K562 (cell line): ENCODE measurements around the gene CACNA1C. TPM values are rescaled to one million over a fixed set of nuclear protein-coding genes. Genes with fewer than 3 reads are reported as not detected.

Experiments
- ATAC-seq: fragments of 200-7000 bp; cut with Tn5 transposase; 3 replicates; pipeline ENCODE4 v1.9.1; 2020; ENCODE audit warnings: moderate library complexity
- BruUV-seq: library from RNA; stranded (reverse); fragments of 400-500 nt; replicated peaks from 2 replicates; lab custom pipeline; 2021; lab: Mats Ljungman, UMichigan
- CTCF ChIA-PET: fragments of 300-600 bp; formaldehyde crosslinking; extraction: SDS; loops from one replicate; lab custom pipeline; 2021; ENCODE audit warnings: low intra/inter-chr PET ratio; lab: Yijun Ruan, JAX
- POLR2A ChIA-PET: fragments of 300-600, 350-650 bp; sonication (Branson Sonifier 250); formaldehyde crosslinking; extraction: SDS; loops from one replicate; lab custom pipeline; 2021; ENCODE audit warnings: antibody characterized with exemption, inconsistent platforms; lab: Yijun Ruan, JAX
- DNase-seq, 4 experiments: peaks; one replicate each; pipeline versions ENCODE4 v3.0.0 to v3.0.0-alpha.2; 2011 to 2018; ENCODE audit warnings: low spot score in 3 of 4, mixed read lengths in 3 of 4; ENCODE audit errors: extremely low read depth in 1 of 4
- FAIRE-seq: peaks from 2 replicates; lab custom pipeline; 2011; peaks lifted over from hg19 to GRCh38; lab: Jason Lieb, UNC
- H2AFZ ChIP-seq: 2 replicates; pipeline ENCODE4 v1.6.0; 2011; ENCODE audit warnings: low read depth, low read length, control low read depth, inconsistent platforms
- H3K27ac ChIP-seq: fragments of 200-600 bp; 3 replicates; pipeline ENCODE4 v1.8.0; 2011; ENCODE audit warnings: low read depth, mild to moderate bottlenecking, control low read depth, inconsistent platforms, low read length, moderate library complexity, mixed read lengths; ENCODE audit errors: extremely low read depth
- H3K27me3 ChIP-seq, 2 experiments: fragments of 300-600 bp in 1 of 2; 2 replicates in 1 of 2; 3 replicates in 1 of 2; pipeline versions ENCODE4 v1.6.0 to v1.8.0; 2011; ENCODE audit warnings: inconsistent platforms in 2 of 2, low read length in 2 of 2, mild to moderate bottlenecking in 1 of 2, mixed read lengths in 1 of 2, moderate library complexity in 1 of 2; ENCODE audit not compliant: control insufficient read depth in 2 of 2, insufficient read depth in 2 of 2
- H3K36me3 ChIP-seq: fragments of 300-600 bp; 3 replicates; pipeline ENCODE4 v1.8.0; 2011; ENCODE audit warnings: mild to moderate bottlenecking, low read length, inconsistent platforms; ENCODE audit not compliant: control insufficient read depth, insufficient read depth
- H3K4me1 ChIP-seq, 2 experiments: fragments of 200-600 bp in 1 of 2; replicated peaks in 1 of 2; 2 replicates in 1 of 2; 3 replicates in 1 of 2; pipeline versions ENCODE4 v1.5.1 to v1.8.0; 2011; ENCODE audit warnings: inconsistent platforms in 2 of 2, low read length in 2 of 2, mild to moderate bottlenecking in 1 of 2, mixed read lengths in 1 of 2, moderate library complexity in 1 of 2; ENCODE audit not compliant: control insufficient read depth in 2 of 2, insufficient read depth in 2 of 2
- H3K4me2 ChIP-seq: 2 replicates; pipeline ENCODE4 v1.6.1; 2011; ENCODE audit warnings: low read length, control low read depth, inconsistent platforms, mixed read lengths; ENCODE audit not compliant: insufficient read depth
- H3K4me3 ChIP-seq: fragments of 200-600 bp; sonication (generic), shearing (Covaris generic); 2 replicates; pipeline ENCODE4 v1.5.1; 2016; ENCODE audit warnings: control low read depth, inconsistent platforms
- H3K79me2 ChIP-seq: fragments of 200-600 bp; 3 replicates; pipeline ENCODE4 v1.8.0; 2011; ENCODE audit warnings: low read length, inconsistent platforms; ENCODE audit not compliant: control insufficient read depth, insufficient read depth
- H3K9ac ChIP-seq, 2 experiments: 2 replicates each; pipeline versions ENCODE4 v1.6.0 to v1.6.1; 2011; ENCODE audit warnings: low read depth in 2 of 2, low read length in 2 of 2, control low read depth in 1 of 2, inconsistent platforms in 1 of 2, mild to moderate bottlenecking in 1 of 2, mixed read lengths in 1 of 2; ENCODE audit not compliant: insufficient read depth in 1 of 2
- H3K9me1 ChIP-seq: one replicate; pipeline ENCODE4 v1.6.0; 2011; ENCODE audit warnings: inconsistent platforms, mild to moderate bottlenecking, low read length, moderate library complexity; ENCODE audit not compliant: control insufficient read depth, insufficient read depth
- H3K9me3 ChIP-seq: replicated peaks from 2 replicates; pipeline ENCODE4 v1.5.1; 2011; ENCODE audit warnings: low read depth, low read length, inconsistent platforms; ENCODE audit not compliant: control insufficient read depth, insufficient read depth
- H4K20me1 ChIP-seq: replicated peaks from 2 replicates; pipeline ENCODE4 v1.6.1; 2011; ENCODE audit warnings: low read length, inconsistent platforms, mixed read lengths; ENCODE audit not compliant: control insufficient read depth, insufficient read depth
- CGGBP1 ChIP-seq: fragments of 250-450 bp; sonication (Bioruptor Pico); IDR thresholded peaks from 2 replicates; pipeline ENCODE4 v1.9.0; 2021; ENCODE audit warnings: mild to moderate bottlenecking
- E2F5 ChIP-seq: sonication (generic); formaldehyde crosslinking; IDR thresholded peaks from 2 replicates; pipeline ENCODE4 v1.8.0; 2022; ENCODE audit warnings: mild to moderate bottlenecking, missing genetic modification reagents
- KDM2B ChIP-seq: fragments of 250-450 bp; sonication (Bioruptor Pico); IDR thresholded peaks from 2 replicates; pipeline ENCODE4 v1.8.0; 2021; ENCODE audit warnings: mild to moderate bottlenecking, moderate library complexity
- NFATC3 ChIP-seq: fragments of 450-650 bp; IDR thresholded peaks from 2 replicates; pipeline ENCODE4 v1.6.1; 2017; ENCODE audit warnings: mild to moderate bottlenecking
- RBBP5 ChIP-seq: fragments of 200-600 bp; sonication (generic); IDR thresholded peaks from 2 replicates; pipeline ENCODE4 v1.6.1; 2012; ENCODE audit warnings: borderline replicate concordance, mild to moderate bottlenecking, low read length, control low read depth, inconsistent platforms; ENCODE audit not compliant: insufficient read depth, poor library complexity, severe bottlenecking
- RERE ChIP-seq: sonication (generic); formaldehyde crosslinking; IDR thresholded peaks from 2 replicates; pipeline ENCODE4 v1.8.0; 2023; ENCODE audit warnings: missing genetic modification reagents, mild to moderate bottlenecking, borderline replicate concordance
- SRF ChIP-seq, 2 experiments: fragments of 250-450, 450-650 bp in 1 of 2; sonication (Bioruptor Pico) in 1 of 2; sonication (generic) in 1 of 2; formaldehyde crosslinking; IDR thresholded peaks; 2 replicates each; pipeline versions ENCODE4 v1.5.0 to v1.5.1; 2020 to 2022; ENCODE audit warnings: mild to moderate bottlenecking in 1 of 2, missing genetic modification reagents in 1 of 2
- ZNF354B ChIP-seq: fragments of 250-450 bp; sonication (Bioruptor Pico); IDR thresholded peaks from 2 replicates; pipeline ENCODE4 v1.4.0; 2020
- ZNF583 ChIP-seq: fragments of 250-450 bp; sonication (Bioruptor Pico); IDR thresholded peaks from 2 replicates; pipeline ENCODE4 v1.4.0; 2020
- WGBS: fragments of 100-300 bp; shearing (Covaris generic); methylation state at CpG from one replicate; pipeline ENCODE4 v1.1.6; 2016; ENCODE audit warnings: low coverage, mixed read lengths; ENCODE audit not compliant: insufficient coverage; ENCODE audit errors: missing lambda C conversion rate; 5-methylcytosine and 5-hydroxymethylcytosine counted together
- in situ Hi-C: fragments of 300-500 bp; cut with MboI; formaldehyde crosslinking; loops from 4 replicates; pipeline ENCODE4 v1.15.0; 2018; ENCODE audit warnings: inconsistent platforms, mixed read lengths
- intact Hi-C: fragments of 100-400 bp; cut with micrococcal nuclease; formaldehyde crosslinking; loops from 2 replicates; pipeline ENCODE4 v1.14.2; 2022
- polyA plus RNA-seq, 8 experiments: library from polyadenylated mRNA; depleted of rRNA in 4 of 8; stranded (reverse) in 5 of 8; unstranded in 3 of 8; fragments of >200 nt; fragmentation: Nextera tagmentation in 2 of 8; fragmentation: Illumina TruSeq in 1 of 8; extraction: Ambion mirVana in 2 of 8; extraction: Trizol in 1 of 8; gene quantifications; 2 replicates each; pipeline versions ENCODE4 v1.2.1 to v1.2.3, GENCODE V29; 2011 to 2014; ENCODE audit warnings: inconsistent platforms in 1 of 8, missing spikeins in 1 of 8
- total RNA-seq, 7 experiments: library from RNA; depleted of rRNA in 6 of 7; stranded (reverse); fragments of >200 nt in 6 of 7; fragmentation: Illumina TruSeq in 2 of 7; extraction: Trizol in 2 of 7; gene quantifications; 2 replicates each; pipeline versions ENCODE4 v1.2.1 to v1.2.3, GENCODE V29; 2011 to 2021; ENCODE audit warnings: low replicate concordance in 1 of 7
- TF ChIP-seq, protein P1 (sequence below): fragments of 450-650 bp; IDR thresholded peaks from 2 replicates; pipeline ENCODE4 v1.6.1; 2017; ENCODE audit warnings: antibody characterized with exemption
- TF ChIP-seq, protein P2 (sequence below): sonication (generic); formaldehyde crosslinking; IDR thresholded peaks from 2 replicates; pipeline ENCODE4 v1.8.0; 2022; ENCODE audit warnings: mild to moderate bottlenecking, low read depth, missing genetic modification reagents

The CACNA1C gene
- total and polyA plus RNA-seq, 9 of the 15 experiments (the other 6 are each of a cell fraction or from before 2014, with no cell fraction given), result not detected

DNA sequence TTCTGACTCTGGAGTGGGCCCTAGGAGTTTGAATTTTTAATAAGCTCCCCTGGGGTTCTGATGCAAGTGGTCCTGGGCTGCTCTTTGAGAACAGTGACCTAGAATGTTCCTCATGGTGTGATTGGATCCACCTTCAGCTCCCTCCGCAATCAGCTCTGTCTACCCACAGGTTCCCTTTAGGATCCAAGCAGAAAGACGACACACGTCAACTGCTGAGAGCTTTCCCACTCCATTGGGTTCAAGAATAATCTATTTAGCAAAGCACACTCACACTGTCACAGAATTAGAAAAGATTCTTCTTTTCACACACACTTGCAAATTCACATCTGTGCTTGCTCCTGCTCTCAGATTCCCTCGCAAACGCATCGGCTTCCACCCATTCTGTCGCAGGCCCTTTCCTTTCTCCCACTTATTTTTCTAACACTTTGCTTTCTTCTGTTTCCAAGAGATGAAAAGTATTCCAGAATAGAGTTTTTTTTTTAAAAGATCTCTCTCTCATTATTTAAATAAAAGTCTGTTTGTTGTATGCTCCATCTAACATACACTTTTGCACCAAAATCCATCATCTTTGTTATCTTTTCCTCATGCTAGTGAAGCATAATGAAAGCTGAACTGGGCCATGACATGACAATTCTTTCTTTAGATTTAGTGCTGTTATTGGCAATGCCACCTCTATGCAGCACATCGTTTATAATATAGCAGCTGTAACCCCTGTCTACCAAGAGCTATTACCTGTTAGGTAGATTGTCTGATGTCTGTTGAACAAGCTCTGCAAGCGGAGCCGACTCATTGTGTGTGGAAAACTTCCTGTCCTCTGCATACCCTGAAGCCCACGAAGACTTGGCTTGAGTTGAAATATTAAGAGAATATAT, 73.1 kb downstream of the CACNA1C start:
- no peak overlapping the region for H3K4me2 ChIP-seq
- peaks cover 9 to 29% of the 10 kb centered on the region in 2 experiments; a peak in 4 of 5 replicates for H3K27me3 ChIP-seq
- CTCF ChIA-PET, result no interaction called here
- no peaks in the 10 kb centered on the region for H4K20me1 ChIP-seq
- no peaks in the 10 kb centered on the region for H3K9me1 ChIP-seq
- H3K36me3 ChIP-seq, result no peaks in the 10 kb centered on the region
- no peak overlapping the region for H3K4me3 ChIP-seq
- intact Hi-C loops (no loop called here), in situ Hi-C loops (no loop called here)
- H3K27ac ChIP-seq, result no peak overlapping the region
- H2AFZ ChIP-seq, result no peak overlapping the region
- FAIRE-seq (no peak), DNase-seq (no peak), ATAC-seq (no peak)
- POLR2A ChIA-PET, result no interaction called here
- WGBS, result 0% methylated on average over 10 of the region's 11 CpGs
- no peak overlapping the region for H3K9ac ChIP-seq
- no peaks in the 10 kb centered on the region for H3K4me1 ChIP-seq
- no peaks in the 10 kb centered on the region for H3K9me3 ChIP-seq
- H3K79me2 ChIP-seq, result no peaks in the 10 kb centered on the region
- BruUV-seq, result no TSS peak
- TF ChIP-seq, protein P1, sequence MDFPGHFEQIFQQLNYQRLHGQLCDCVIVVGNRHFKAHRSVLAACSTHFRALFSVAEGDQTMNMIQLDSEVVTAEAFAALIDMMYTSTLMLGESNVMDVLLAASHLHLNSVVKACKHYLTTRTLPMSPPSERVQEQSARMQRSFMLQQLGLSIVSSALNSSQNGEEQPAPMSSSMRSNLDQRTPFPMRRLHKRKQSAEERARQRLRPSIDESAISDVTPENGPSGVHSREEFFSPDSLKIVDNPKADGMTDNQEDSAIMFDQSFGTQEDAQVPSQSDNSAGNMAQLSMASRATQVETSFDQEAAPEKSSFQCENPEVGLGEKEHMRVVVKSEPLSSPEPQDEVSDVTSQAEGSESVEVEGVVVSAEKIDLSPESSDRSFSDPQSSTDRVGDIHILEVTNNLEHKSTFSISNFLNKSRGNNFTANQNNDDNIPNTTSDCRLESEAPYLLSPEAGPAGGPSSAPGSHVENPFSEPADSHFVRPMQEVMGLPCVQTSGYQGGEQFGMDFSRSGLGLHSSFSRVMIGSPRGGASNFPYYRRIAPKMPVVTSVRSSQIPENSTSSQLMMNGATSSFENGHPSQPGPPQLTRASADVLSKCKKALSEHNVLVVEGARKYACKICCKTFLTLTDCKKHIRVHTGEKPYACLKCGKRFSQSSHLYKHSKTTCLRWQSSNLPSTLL, result no peak
- TF ChIP-seq CGGBP1 (CRISPR knock-in tag) (no peak), NFATC3 (no peak), E2F5 (CRISPR knock-in tag) (no peak), ZNF583 (CRISPR knock-in tag) (no peak), SRF (CRISPR knock-in tag; IDR thresholded peaks at IDR 0.05) (no peak), KDM2B (CRISPR knock-in tag) (no peak), RERE (no peak), RBBP5 (no peak), ZNF354B (CRISPR knock-in tag) (no peak)
- TF ChIP-seq, protein P2, sequence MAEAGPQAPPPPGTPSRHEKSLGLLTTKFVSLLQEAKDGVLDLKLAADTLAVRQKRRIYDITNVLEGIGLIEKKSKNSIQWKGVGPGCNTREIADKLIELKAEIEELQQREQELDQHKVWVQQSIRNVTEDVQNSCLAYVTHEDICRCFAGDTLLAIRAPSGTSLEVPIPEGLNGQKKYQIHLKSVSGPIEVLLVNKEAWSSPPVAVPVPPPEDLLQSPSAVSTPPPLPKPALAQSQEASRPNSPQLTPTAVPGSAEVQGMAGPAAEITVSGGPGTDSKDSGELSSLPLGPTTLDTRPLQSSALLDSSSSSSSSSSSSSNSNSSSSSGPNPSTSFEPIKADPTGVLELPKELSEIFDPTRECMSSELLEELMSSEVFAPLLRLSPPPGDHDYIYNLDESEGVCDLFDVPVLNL, result no peak
